Bronchial smooth muscle cell (primary cell): ENCODE results near the gene TMEM233. TPM values are rescaled to one million over a fixed set of nuclear protein-coding genes. Genes with fewer than 3 reads are reported as not detected.

Source experiments
- total RNA-seq: library from RNA; depleted of rRNA; stranded (reverse); fragments of >200 nt; gene quantifications from 2 replicates; pipeline ENCODE4 v1.2.1, GENCODE V29; 2014

The TMEM233 gene
- not detected in 2 replicates for total RNA-seq

GRCh38 chr12:119593578-119594398 is at the start of gene TMEM233:
TSS of gene TMEM233 (plus strand) at chr12:119593774. CDS start at chr12:119593849, 75 bp downstream.

GRCh38 chr12:119667577-119668323 is 74.2 kb downstream of the TMEM233 start, which contains the start of gene PRKAB1:
TSS of gene PRKAB1 (plus strand) at chr12:119668133. CDS start at chr12:119668245, 112 bp downstream.

Other genes starting within 250 kb of the TMEM233 start
- gene PRKAB1, start 74.4 kb downstream of the TMEM233 start, total RNA-seq: 9.2 and 10.1 TPM in 2 replicates